ENCODE results near the gene LRRC49. TPM values are rescaled to one million over a fixed set of nuclear protein-coding genes. Genes with fewer than 3 reads are reported as not detected.
"Not testable (repeated sequence)": the region's sequence is repeated elsewhere in the genome, so short reads cannot be mapped to it uniquely, and the experiment has no call there.

LRRC49 gene
- total RNA-seq, 6 experiments from 2014 or later, result 6.2 to 13.4 (median 10.2) TPM

GRCh38 chr15:70933411-70933810 is 40.8 kb downstream of the LRRC49 start:
- no peak overlapping the region for H3K27ac Mint-ChIP-seq
- no peak for TF ChIP-seq CTCF (IDR thresholded peaks at IDR 0.05)
- no peak overlapping the region for H3K4me3 Mint-ChIP-seq

GRCh38 chr15:70935631-70936030 is 43.0 kb downstream of the LRRC49 start:
- no peak for DNase-seq
- H3K4me1 Mint-ChIP-seq (ENCODE audit: low read depth), result peaks cover 14% of the 10 kb centered on the region; the same call in 1 of the 2 replicates
- H3K27me3 Mint-ChIP-seq (ENCODE audit: insufficient read depth), result no peaks in the 10 kb centered on the region; the same call in 1 of the 2 replicates
- H3K27ac Mint-ChIP-seq, result no peak overlapping the region
- no peak for TF ChIP-seq CTCF (IDR thresholded peaks at IDR 0.05)
- no peaks in the 10 kb centered on the region for H3K9me3 Mint-ChIP-seq
- no peak overlapping the region for H3K4me3 Mint-ChIP-seq
- H3K36me3 Mint-ChIP-seq (ENCODE audit: low read depth), result no peaks in the 10 kb centered on the region

More at GRCh38 chr15:70933411-70933810, 40.8 kb downstream of the LRRC49 start:
- H3K36me3 Mint-ChIP-seq (ENCODE audit: low read depth), result 0 out of 2 replicates have a peak, but pooled peaks cover 5% of the 10 kb centered on the region
- DNase-seq, result no peak
- no peaks in the 10 kb centered on the region; the same call in 1 of the 2 replicates for H3K27me3 Mint-ChIP-seq (ENCODE audit: insufficient read depth)
- H3K4me1 Mint-ChIP-seq (ENCODE audit: low read depth), result peaks cover 14% of the 10 kb centered on the region; the same call in 1 of the 2 replicates
- no peaks in the 10 kb centered on the region for H3K9me3 Mint-ChIP-seq

GRCh38 chr15:70936326-70936725 is 43.7 kb downstream of the LRRC49 start:
- Mint-ChIP-seq H3K4me1 (ENCODE audit: low read depth) (peaks cover 14% of the 10 kb centered on the region; the same call in 1 of the 2 replicates), H3K27ac (no peak overlapping the region), H3K27me3 (ENCODE audit: insufficient read depth) (no peaks in the 10 kb centered on the region; the same call in 1 of the 2 replicates), H3K36me3 (ENCODE audit: low read depth) (no peaks in the 10 kb centered on the region), H3K4me3 (no peak overlapping the region), H3K9me3 (no peaks in the 10 kb centered on the region)
- no peak for TF ChIP-seq CTCF (IDR thresholded peaks at IDR 0.05)
- no peak for DNase-seq

GRCh38 chr15:70943285-70943684 is 50.7 kb downstream of the LRRC49 start:
- H3K27ac Mint-ChIP-seq; H3K4me1 Mint-ChIP-seq (ENCODE audit: low read depth); H3K9me3 Mint-ChIP-seq: not testable (repeated sequence)

GRCh38 chr15:70947351-70948335 is 55.0 kb downstream of the LRRC49 start:
- Mint-ChIP-seq H3K27ac (no peak overlapping the region), H3K36me3 (ENCODE audit: low read depth) (peaks cover 19% of the 10 kb centered on the region), H3K9me3 (peaks cover 18% of the 10 kb centered on the region), H3K27me3 (ENCODE audit: insufficient read depth) (no peaks in the 10 kb centered on the region), H3K4me3 (no peak overlapping the region), H3K4me1 (ENCODE audit: low read depth) (no peaks in the 10 kb centered on the region; the same call in 1 of the 2 replicates)
- DNase-seq, result no peak
- no peak for TF ChIP-seq CTCF (IDR thresholded peaks at IDR 0.05)

More at GRCh38 chr15:70943285-70943684, 50.7 kb downstream of the LRRC49 start:
- not testable (repeated sequence) for H3K4me3 Mint-ChIP-seq; H3K36me3 Mint-ChIP-seq (ENCODE audit: low read depth); H3K27me3 Mint-ChIP-seq (ENCODE audit: insufficient read depth); DNase-seq

- H3K9me3 Mint-ChIP-seq, result peaks cover 18% of the 10 kb centered on the region
- peaks cover 21% of the 10 kb centered on the region for H3K4me1 Mint-ChIP-seq (ENCODE audit: low read depth)
- no peak for DNase-seq
- H3K36me3 Mint-ChIP-seq (ENCODE audit: low read depth), result peaks cover 19% of the 10 kb centered on the region
- H3K4me3 Mint-ChIP-seq, result no peak overlapping the region
- no peak overlapping the region for H3K27ac Mint-ChIP-seq
- H3K27me3 Mint-ChIP-seq (ENCODE audit: insufficient read depth), result no peaks in the 10 kb centered on the region
- no peak for TF ChIP-seq CTCF (IDR thresholded peaks at IDR 0.05)
Observed at GRCh38 chr15:70950953-70951352, 58.3 kb downstream of the LRRC49 start.
